AG04449 (cell line): ENCODE measurements around the gene ANXA2R.
"Not testable (repeated sequence)": the region's sequence is repeated elsewhere in the genome, so short reads cannot be mapped to it uniquely, and the experiment has no call there.

ENCODE experiments used
- CTCF ChIA-PET: fragments of 350-600 bp; formaldehyde crosslinking; extraction: SDS; loops from one replicate; lab custom pipeline; 2021; ENCODE audit warnings: antibody characterized with exemption; lab: Yijun Ruan, JAX
- POLR2A ChIA-PET: fragments of 400-600, 350-600 bp; formaldehyde crosslinking; extraction: SDS; loops from one replicate; lab custom pipeline; 2020; ENCODE audit warnings: antibody characterized with exemption, inconsistent platforms; lab: Yijun Ruan, JAX
- DNase-seq: peaks from one replicate; pipeline ENCODE4 v3.0.0-alpha.2; 2010; ENCODE audit warnings: low read depth, low spot score
- H3K4me3 ChIP-seq: 2 replicates; pipeline ENCODE4 v1.5.1; 2011; ENCODE audit warnings: low read depth, mild to moderate bottlenecking, control low read depth, low read length
- TF ChIP-seq, protein P1 (sequence below): IDR thresholded peaks from one replicate; pipeline ENCODE4 v1.5.1; 2011; ENCODE audit warnings: mild to moderate bottlenecking, moderate library complexity, low read length, control low read depth, inconsistent platforms; ENCODE audit not compliant: insufficient read depth; ENCODE audit errors: missing control alignments

ANXA2R gene

DNA sequence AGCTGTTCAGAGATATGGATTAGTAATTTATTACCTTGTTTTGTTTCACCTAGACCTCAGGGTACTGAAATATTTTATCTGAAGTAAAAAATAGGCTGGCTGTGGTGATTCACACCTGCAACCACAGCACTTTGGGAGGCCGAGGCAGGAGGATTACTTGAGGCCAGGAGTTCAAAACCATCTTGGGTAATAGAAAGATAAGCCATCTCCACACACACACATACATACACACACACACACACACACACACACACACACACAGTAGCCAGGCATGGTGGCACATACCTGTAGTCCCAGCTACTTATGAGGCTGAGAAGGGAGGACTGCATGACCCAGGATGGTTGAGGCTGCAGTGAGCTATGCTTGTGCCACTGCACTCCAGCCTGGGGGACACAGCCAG is 3.7 kb downstream of the ANXA2R start:
- no peak for DNase-seq
- TF ChIP-seq, protein P1, sequence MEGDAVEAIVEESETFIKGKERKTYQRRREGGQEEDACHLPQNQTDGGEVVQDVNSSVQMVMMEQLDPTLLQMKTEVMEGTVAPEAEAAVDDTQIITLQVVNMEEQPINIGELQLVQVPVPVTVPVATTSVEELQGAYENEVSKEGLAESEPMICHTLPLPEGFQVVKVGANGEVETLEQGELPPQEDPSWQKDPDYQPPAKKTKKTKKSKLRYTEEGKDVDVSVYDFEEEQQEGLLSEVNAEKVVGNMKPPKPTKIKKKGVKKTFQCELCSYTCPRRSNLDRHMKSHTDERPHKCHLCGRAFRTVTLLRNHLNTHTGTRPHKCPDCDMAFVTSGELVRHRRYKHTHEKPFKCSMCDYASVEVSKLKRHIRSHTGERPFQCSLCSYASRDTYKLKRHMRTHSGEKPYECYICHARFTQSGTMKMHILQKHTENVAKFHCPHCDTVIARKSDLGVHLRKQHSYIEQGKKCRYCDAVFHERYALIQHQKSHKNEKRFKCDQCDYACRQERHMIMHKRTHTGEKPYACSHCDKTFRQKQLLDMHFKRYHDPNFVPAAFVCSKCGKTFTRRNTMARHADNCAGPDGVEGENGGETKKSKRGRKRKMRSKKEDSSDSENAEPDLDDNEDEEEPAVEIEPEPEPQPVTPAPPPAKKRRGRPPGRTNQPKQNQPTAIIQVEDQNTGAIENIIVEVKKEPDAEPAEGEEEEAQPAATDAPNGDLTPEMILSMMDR = no peak
- ChIA-PET CTCF (interaction anchor here (1.0 to 8.6 kb wide), 8 partner anchors 13 to 126 kb away, joined by 3 to 127 read pairs (median 8); no protein-coding TSS in a partner anchor), POLR2A (interaction anchor here (0.6 to 2.9 kb wide), 3 partner anchors 18 to 83 kb away, joined by 4 to 24 read pairs (median 7); no protein-coding TSS in a partner anchor)
- no peak overlapping the region for H3K4me3 ChIP-seq

DNA sequence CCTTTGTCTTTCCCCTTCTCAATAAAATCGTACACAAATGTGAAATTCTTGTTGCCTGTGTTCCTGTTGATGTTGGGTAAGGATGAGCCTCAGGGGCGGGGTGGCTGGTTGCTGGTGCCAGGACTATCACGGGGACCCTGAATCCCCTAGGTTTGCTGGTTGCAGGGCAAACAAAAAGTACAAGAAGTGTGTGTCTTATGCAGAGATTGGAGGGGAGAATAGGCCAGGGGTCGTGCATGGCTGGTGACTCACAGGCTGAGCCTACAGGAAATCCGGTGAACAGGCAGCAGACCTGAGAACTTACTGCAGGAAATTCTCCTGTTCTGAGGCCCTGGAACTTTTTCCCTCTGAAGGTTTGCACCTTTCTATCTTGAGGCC is 5.5 kb downstream of the ANXA2R start:
- DNase-seq = no peak

DNA sequence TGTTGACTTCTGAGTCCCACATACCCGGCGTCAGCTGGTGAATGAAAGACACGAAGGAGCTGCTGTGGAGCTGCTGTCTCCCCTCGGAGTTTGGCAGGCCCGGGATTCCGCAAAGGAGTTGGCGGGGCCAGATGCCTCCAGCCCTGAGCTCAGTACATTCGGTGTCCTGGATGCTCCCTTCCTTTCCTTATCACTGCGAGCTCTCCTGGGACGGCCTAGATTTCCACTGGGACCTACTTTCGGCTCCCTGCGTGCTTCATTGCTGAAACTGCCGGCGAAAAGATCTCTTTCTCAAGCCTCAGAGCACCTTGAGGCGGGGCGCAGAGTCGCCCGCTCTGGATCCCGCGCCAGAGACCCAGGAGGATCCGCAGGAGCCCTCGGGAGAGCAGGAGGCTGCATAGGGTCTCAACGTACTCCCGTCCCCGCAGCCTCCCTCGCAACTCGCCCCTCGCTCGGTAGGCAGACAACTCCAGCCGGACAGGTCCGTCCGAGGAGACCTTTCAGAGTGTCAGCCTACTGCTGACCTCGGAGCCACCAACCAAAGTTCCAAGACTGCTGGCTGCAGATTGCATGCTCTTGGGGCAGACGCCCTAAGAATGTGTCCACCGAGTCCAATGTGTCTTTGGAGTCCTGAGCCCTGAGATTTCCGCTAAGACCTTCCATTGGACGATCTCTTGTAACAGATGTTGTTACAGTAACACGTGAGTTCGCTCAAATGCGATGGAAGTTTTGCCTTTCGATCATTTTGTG is 6.1 kb downstream of the ANXA2R start:
- peak overlapping the region; percentile 47 for H3K4me3 ChIP-seq
- ChIA-PET POLR2A (no interaction called here), CTCF (no interaction called here)
- TF ChIP-seq, protein P1 = no peak
- no peak for DNase-seq

More for the DNA sequence above, 5.5 kb downstream of the ANXA2R start:
- TF ChIP-seq, protein P1 = no peak
- ChIA-PET CTCF (no interaction called here), POLR2A (no interaction called here)
- peak overlapping the region; percentile 47 for H3K4me3 ChIP-seq

DNA sequence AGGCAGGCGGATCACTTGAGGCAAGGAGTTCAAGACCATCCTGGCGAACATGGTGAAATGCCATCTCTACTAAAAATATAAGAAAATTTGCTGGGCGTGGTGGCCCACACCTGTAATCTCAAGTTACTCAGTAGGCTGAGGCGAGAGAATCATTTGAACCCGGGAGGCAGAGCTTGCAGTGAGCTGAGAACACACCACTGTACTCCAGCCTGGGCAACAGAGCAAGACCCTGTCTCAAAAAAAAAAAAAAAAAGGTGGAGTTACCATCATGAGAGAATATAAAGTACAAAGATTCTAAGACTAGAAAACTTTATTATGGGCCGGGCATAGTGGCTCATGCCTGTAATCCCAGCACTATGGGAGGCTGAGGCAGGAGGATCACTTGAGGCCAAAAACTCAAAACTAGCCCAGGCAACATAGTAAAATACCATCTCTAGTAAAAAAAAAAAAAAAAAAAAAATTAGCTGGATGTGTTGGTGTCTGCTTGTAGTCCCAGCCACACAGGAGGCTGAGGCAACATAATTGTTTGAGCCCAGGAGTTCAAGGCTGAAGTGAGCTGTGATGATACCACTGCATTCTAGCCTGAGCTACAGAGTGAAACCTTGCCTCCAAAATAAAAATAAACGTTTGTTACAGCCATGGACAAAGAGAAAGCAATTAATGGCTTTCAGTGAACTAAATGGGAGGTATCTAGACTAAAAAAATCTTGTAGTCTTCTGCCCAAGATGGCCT is 12.9 kb downstream of the ANXA2R start:
- TF ChIP-seq, protein P1 = no peak
- ChIA-PET POLR2A (no interaction called here), CTCF (interaction anchor here (0.7 to 2.8 kb wide), 5 partner anchors 9 to 118 kb away, joined by 3 to 6 read pairs (median 4); partner anchors contain the start of gene ANXA2R)
- no peak overlapping the region for H3K4me3 ChIP-seq
- DNase-seq = no peak

DNA sequence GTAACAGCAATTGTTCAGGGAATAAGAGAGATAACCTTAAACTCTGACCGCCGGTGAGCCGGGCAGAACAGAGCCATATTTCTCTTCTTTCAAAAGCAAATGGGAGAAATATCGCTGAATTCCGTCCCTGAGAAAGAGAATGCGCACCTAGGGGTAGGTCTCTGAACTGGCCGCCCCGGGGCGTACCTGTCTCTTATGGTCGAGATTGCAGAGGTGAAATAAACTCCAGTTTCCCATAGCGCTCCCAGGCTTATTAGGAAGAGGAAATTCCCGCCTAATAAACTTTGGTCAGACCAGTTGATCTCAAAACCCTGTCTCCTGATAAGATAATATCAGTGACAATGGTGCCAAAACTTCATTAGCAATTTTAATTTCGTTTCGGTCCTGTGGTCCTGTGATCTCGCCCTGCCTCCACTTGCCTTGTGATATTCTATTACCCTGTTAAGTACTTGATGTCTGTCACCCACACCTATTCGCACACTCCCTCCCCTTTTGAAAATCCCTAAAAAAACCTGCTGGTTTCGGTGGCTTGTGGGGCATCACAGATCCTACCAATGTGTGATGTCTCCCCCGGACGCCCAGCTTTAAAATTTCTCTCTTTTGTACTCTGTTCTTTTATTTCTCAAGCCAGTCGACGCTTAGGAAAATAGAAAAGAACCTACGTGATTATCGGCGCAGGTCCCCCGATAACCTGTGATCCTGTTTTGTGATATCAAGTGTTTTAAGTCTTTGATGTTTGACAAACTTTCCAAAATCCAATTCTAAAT is 14.8 kb downstream of the ANXA2R start:
- POLR2A ChIA-PET, DNase-seq, H3K4me3 ChIP-seq: not testable (repeated sequence)
- CTCF ChIA-PET = interaction anchor here (1.4 to 1.8 kb wide), 2 partner anchors 10 to 114 kb away, joined by 3 to 6 read pairs; no protein-coding TSS in a partner anchor

DNA sequence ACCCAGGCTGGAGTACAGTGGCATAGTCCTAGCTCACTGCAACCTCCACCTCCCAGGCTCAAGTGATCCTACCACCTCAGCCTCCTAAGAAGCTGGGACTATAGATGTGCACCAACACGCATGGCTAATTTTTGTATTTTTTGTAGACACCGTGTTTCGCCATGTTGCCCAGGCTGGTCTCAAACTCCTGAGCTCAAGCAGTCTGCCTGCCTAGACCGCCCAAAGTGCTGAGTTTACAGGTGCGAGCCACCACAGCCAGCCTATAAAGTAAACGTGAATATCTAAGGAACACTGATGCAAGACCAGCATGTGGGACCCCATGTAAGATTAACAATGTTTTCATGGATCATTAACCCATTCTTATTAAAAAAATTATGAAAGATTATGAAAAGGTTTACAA is 15.9 kb downstream of the ANXA2R start:
- no peak for DNase-seq
- H3K4me3 ChIP-seq = no peak overlapping the region
- ChIA-PET CTCF (interaction anchor here (1.2 to 1.4 kb wide), 2 partner anchors 9 to 17 kb away, joined by 3 read pairs; no protein-coding TSS in a partner anchor), POLR2A (no interaction called here)
- TF ChIP-seq, protein P1 = no peak
